IMR-90 (cell line): ENCODE measurements around the gene TLDC2. TPM values are rescaled to one million over a fixed set of nuclear protein-coding genes. Genes with fewer than 3 reads are reported as not detected.

ENCODE experiments used
- ATAC-seq: fragments of 200-7000 bp; cut with Tn5 transposase; 2 replicates; pipeline ENCODE4 v1.9.1; 2020; ENCODE audit warnings: low read depth, mild to moderate bottlenecking, moderate library complexity
- BruUV-seq: library from RNA; stranded (reverse); fragments of 400-500 nt; replicated peaks from 2 replicates; lab custom pipeline; 2021; lab: Mats Ljungman, UMichigan
- CTCF ChIA-PET: fragments of 300-600 bp; formaldehyde crosslinking; extraction: SDS; loops from one replicate; lab custom pipeline; 2021; ENCODE audit warnings: antibody characterized with exemption; lab: Yijun Ruan, JAX
- POLR2A ChIA-PET: fragments of 300-600 bp; sonication (Branson Sonifier 250); formaldehyde crosslinking; loops from one replicate; lab custom pipeline; 2022; ENCODE audit warnings: antibody characterized with exemption; ENCODE audit not compliant: unreplicated experiment; lab: Charles Lee
- DNase-seq: peaks from one replicate; pipeline ENCODE4 v3.0.0; 2013
- H2AFZ ChIP-seq: replicated peaks from 2 replicates; pipeline ENCODE3; 2013; ENCODE audit warnings: low read length, mild to moderate bottlenecking; ENCODE audit not compliant: poor library complexity
- H2AK5ac ChIP-seq: 2 replicates; pipeline ENCODE4 v1.6.1; 2013; ENCODE audit warnings: low read depth, low read length, inconsistent platforms
- H2AK9ac ChIP-seq: replicated peaks from 2 replicates; pipeline ENCODE3; 2013; ENCODE audit warnings: mild to moderate bottlenecking, low read depth, low read length, moderate library complexity; ENCODE audit not compliant: poor library complexity
- H2BK120ac ChIP-seq: 2 replicates; pipeline ENCODE4 v1.6.1; 2013; ENCODE audit warnings: low read depth, low read length, inconsistent platforms
- H2BK15ac ChIP-seq: 3 replicates; pipeline ENCODE4 v1.6.1; 2013; ENCODE audit warnings: low read depth, low read length, inconsistent platforms
- H2BK20ac ChIP-seq: 2 replicates; pipeline ENCODE4 v1.6.1; 2013; ENCODE audit warnings: low read depth, mild to moderate bottlenecking, inconsistent platforms, low read length, moderate library complexity
- H2BK5ac ChIP-seq: 2 replicates; pipeline ENCODE4 v1.6.1; 2013; ENCODE audit warnings: mild to moderate bottlenecking, low read depth, low read length, inconsistent platforms; ENCODE audit not compliant: poor library complexity, severe bottlenecking
- H3K14ac ChIP-seq: replicated peaks from 2 replicates; pipeline ENCODE4 v1.6.1; 2013; ENCODE audit warnings: low read depth, low read length, inconsistent platforms
- H3K18ac ChIP-seq: 2 replicates; pipeline ENCODE4 v1.6.1; 2013; ENCODE audit warnings: low read depth, low read length, control low read depth
- H3K23ac ChIP-seq: 2 replicates; pipeline ENCODE4 v1.6.1; 2013; ENCODE audit warnings: low read depth, low read length, inconsistent platforms
- H3K27ac ChIP-seq: 2 replicates; pipeline ENCODE4 v1.5.1; 2013; ENCODE audit warnings: mild to moderate bottlenecking, control low read depth, low read length; ENCODE audit not compliant: insufficient read depth
- H3K27me3 ChIP-seq: 2 replicates; pipeline ENCODE4 v1.6.1; 2013; ENCODE audit warnings: low read length; ENCODE audit not compliant: control insufficient read depth, insufficient read depth
- H3K36me3 ChIP-seq: 2 replicates; pipeline ENCODE4 v1.6.1; 2013; ENCODE audit warnings: low read length, mixed read lengths; ENCODE audit not compliant: control insufficient read depth, insufficient read depth
- H3K4ac ChIP-seq: 2 replicates; pipeline ENCODE4 v1.6.1; 2013; ENCODE audit warnings: low read depth, low read length, inconsistent platforms
- H3K4me1 ChIP-seq: 2 replicates; pipeline ENCODE4 v1.6.1; 2013; ENCODE audit warnings: low read length, mixed read lengths; ENCODE audit not compliant: control insufficient read depth, insufficient read depth
- H3K4me2 ChIP-seq: 2 replicates; pipeline ENCODE4 v1.6.1; 2013; ENCODE audit warnings: low read depth, mild to moderate bottlenecking, control low read depth, low read length, moderate library complexity
- H3K4me3 ChIP-seq: 2 replicates; pipeline ENCODE4 v1.5.1; 2013; ENCODE audit warnings: low read depth, mild to moderate bottlenecking, control low read depth, low read length, moderate library complexity; ENCODE audit not compliant: insufficient read depth
- H3K56ac ChIP-seq: 2 replicates; pipeline ENCODE4 v1.6.1; 2013; ENCODE audit warnings: low read length, inconsistent platforms; ENCODE audit not compliant: insufficient read depth; ENCODE audit errors: extremely low read depth
- H3K79me1 ChIP-seq, 2 experiments: 2 replicates each; pipeline ENCODE4 v1.6.1; 2013; ENCODE audit warnings: low read length in 2 of 2, inconsistent platforms in 1 of 2, low read depth in 1 of 2
- H3K9ac ChIP-seq: 2 replicates; pipeline ENCODE4 v1.6.1; 2013; ENCODE audit warnings: low read depth, low read length, control low read depth
- H3K9me1 ChIP-seq: 2 replicates; pipeline ENCODE4 v1.6.1; 2013; ENCODE audit warnings: low read length, inconsistent platforms; ENCODE audit not compliant: insufficient read depth
- H3K9me3 ChIP-seq: 2 replicates; pipeline ENCODE4 v1.6.1; 2013; ENCODE audit warnings: low read length; ENCODE audit not compliant: control insufficient read depth, insufficient read depth
- H4K20me1 ChIP-seq: 2 replicates; pipeline ENCODE4 v1.6.1; 2013; ENCODE audit warnings: low read length, inconsistent platforms; ENCODE audit not compliant: insufficient read depth
- H4K5ac ChIP-seq: 2 replicates; pipeline ENCODE4 v1.6.1; 2013; ENCODE audit warnings: mild to moderate bottlenecking, low read depth, low read length, control low read depth
- H4K8ac ChIP-seq, 2 experiments: 2 replicates each; pipeline ENCODE4 v1.6.1; 2013; ENCODE audit warnings: low read depth in 2 of 2, low read length in 2 of 2, control low read depth in 1 of 2, inconsistent platforms in 1 of 2
- H4K91ac ChIP-seq: 2 replicates; pipeline ENCODE4 v1.6.1; 2013; ENCODE audit warnings: low read depth, low read length, inconsistent platforms; ENCODE audit not compliant: insufficient read depth
- MXI1 ChIP-seq: IDR thresholded peaks from 2 replicates; pipeline ENCODE4 v1.6.1; 2012; ENCODE audit warnings: low read depth, mild to moderate bottlenecking, low read length, moderate library complexity, borderline replicate concordance
- WGBS, 2 experiments: methylation state at CpG; one replicate each; pipeline versions ENCODE4 v1.1.5 to v1.1.7; 2013; ENCODE audit warnings: missing lambda C conversion rate in 2 of 2; ENCODE audit not compliant: insufficient read length in 1 of 2; ENCODE audit errors: extremely low coverage in 2 of 2; 5-methylcytosine and 5-hydroxymethylcytosine counted together
- dilution Hi-C: fragments of 300-500 bp; cut with HindIII; formaldehyde crosslinking; loops from one replicate; pipeline ENCODE4 v1.14.3; 2018; ENCODE audit warnings: low sequenced_read_pairs; ENCODE audit not compliant: unreplicated experiment
- in situ Hi-C: fragments of 300-500 bp; cut with MboI; formaldehyde crosslinking; loops from 3 replicates; pipeline ENCODE4 v1.14.3; 2019; ENCODE audit warnings: low sequenced_read_pairs, inconsistent platforms, mixed read lengths
- intact Hi-C: fragments of 100-400 bp; cut with micrococcal nuclease; formaldehyde crosslinking; loops from 2 replicates; pipeline ENCODE4 v1.10.0; 2022
- polyA plus RNA-seq, 3 experiments: library from polyadenylated mRNA; depleted of rRNA; stranded (reverse); fragments of >200 nt; gene quantifications; 2 replicates each; pipeline ENCODE4 v1.2.3, GENCODE V29; 2012; ENCODE audit warnings: low replicate concordance in 1 of 3
- total RNA-seq: library from RNA; depleted of rRNA; stranded (reverse); fragments of >200 nt; gene quantifications from 2 replicates; pipeline ENCODE4 v1.2.3, GENCODE V29; 2012

The TLDC2 gene
- total and polyA plus RNA-seq, 2 of the 4 experiments (the other 2 are of a cell fraction): 0.18 to 0.19 TPM

GRCh38 chr20:36856195-36856594 is 19.7 kb upstream of the TLDC2 start:
- 0 out of 2 replicates have a peak overlapping the region, but pooled peaks have one; percentile 27 for H3K14ac ChIP-seq
- peaks cover 52% of the 10 kb centered on the region for H3K4me1 ChIP-seq
- 0 out of 2 replicates have a peak overlapping the region, but pooled peaks have one; percentile 1 for H3K23ac ChIP-seq
- peaks cover 14% of the 10 kb centered on the region for H3K36me3 ChIP-seq
- peak overlapping the region; percentile 5 to 60; a peak in 2 of 4 replicates for H4K8ac ChIP-seq
- no peak overlapping the region for H2BK20ac ChIP-seq
- peaks cover 14 to 91% of the 10 kb centered on the region in 2 experiments; a peak in 3 of 4 replicates for H3K79me1 ChIP-seq
- peak overlapping the region; percentile 32; the same call in 1 of the 2 replicates for H3K27ac ChIP-seq
- peaks cover 57% of the 10 kb centered on the region for H3K9me1 ChIP-seq
- CTCF ChIA-PET: interaction anchor here (0.7 to 1.6 kb wide), 2 partner anchors 48 to 87 kb away, joined by 3 to 6 read pairs; no protein-coding TSS in a partner anchor
- DNase-seq (no peak), ATAC-seq (peak; percentile 18)
- H4K91ac ChIP-seq: no peak overlapping the region
- H2BK15ac ChIP-seq: no peak overlapping the region
- BruUV-seq: no TSS peak
- H3K56ac ChIP-seq: no peak overlapping the region
- dilution Hi-C loops: no loop called here
- no peak overlapping the region for H3K4me3 ChIP-seq
- H3K4me2 ChIP-seq: no peak overlapping the region
- peak overlapping the region; percentile 31 for H2AK9ac ChIP-seq
- H2BK5ac ChIP-seq: peak overlapping the region; percentile 40
- no peak overlapping the region for H3K18ac ChIP-seq
- peak overlapping the region; percentile 44 for H2AFZ ChIP-seq
- H3K4ac ChIP-seq: peak overlapping the region; percentile 34
- intact Hi-C loops: no loop called here
- POLR2A ChIA-PET: no interaction called here
- no peak overlapping the region for H3K9ac ChIP-seq
- WGBS, 2 experiments: no CpG with 5 or more reads among the region's 3 CpGs
- 0 out of 2 replicates have a peak overlapping the region, but pooled peaks have one; percentile 22 for H2BK120ac ChIP-seq
- TF ChIP-seq MXI1: no peak
- H4K20me1 ChIP-seq: peaks cover 71% of the 10 kb centered on the region
- in situ Hi-C loops: no loop called here
- 0 out of 2 replicates have a peak overlapping the region, but pooled peaks have one; percentile 47 for H2AK5ac ChIP-seq
- H3K27me3 ChIP-seq: no peaks in the 10 kb centered on the region
- no peaks in the 10 kb centered on the region for H3K9me3 ChIP-seq
- H4K5ac ChIP-seq: no peak overlapping the region
